CD4-positive, alpha-beta T cell treated with Interleukin-6 for 4 hours (primary cell): ENCODE measurements around the gene TMEM145.
"Not testable (repeated sequence)": the region's sequence is repeated elsewhere in the genome, so short reads cannot be mapped to it uniquely, and the experiment has no call there.

ENCODE experiments used
- DNase-seq: peaks from one replicate; pipeline ENCODE4 v3.0.0-alpha.2; 2020; ENCODE audit warnings: mixed read lengths

Gene TMEM145

GRCh38 chr19:42339126-42339860 lies 26.2 kb downstream of the TMEM145 start:
- DNase-seq = not testable (repeated sequence)

- not testable (repeated sequence) for DNase-seq
Measured at GRCh38 chr19:42339922-42340321, 26.8 kb downstream of the TMEM145 start.

DNA sequence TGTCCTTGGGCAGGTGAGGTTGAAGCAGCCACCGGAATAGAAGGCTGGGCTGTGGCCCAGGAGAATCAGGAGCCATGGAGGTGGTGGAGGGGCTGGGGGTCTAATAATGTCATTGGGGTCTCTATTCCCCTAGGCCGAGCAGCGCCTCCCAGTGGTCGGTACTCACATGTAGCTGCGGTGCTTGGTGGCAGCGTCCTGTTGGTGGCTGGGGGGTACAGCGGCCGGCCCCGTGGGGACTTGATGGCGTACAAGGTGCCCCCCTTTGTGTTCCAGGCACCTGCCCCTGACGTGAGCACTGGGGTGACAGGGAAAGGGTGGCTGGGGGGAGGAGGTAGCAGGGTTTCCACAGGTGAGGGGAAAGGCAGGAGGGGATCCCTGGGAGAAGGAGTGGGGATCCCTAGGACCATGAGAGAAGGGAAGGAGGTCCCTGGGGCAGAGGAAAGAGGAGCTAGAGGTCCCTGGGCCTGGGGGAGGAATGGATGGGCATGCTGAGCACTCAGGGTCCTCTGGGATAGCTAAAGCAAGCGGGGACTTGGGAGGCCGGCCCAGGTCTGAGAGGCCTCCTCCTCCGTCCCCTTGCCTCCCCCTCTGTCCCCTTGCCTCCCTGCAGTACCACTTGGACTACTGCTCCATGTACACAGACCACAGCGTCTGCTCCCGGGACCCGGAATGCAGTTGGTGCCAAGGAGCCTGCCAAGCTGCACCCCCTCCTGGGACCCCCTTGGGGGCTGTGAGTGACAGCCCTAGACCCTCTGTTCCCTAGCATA lies 30.4 kb downstream of the TMEM145 start:
- DNase-seq = no peak

DNA sequence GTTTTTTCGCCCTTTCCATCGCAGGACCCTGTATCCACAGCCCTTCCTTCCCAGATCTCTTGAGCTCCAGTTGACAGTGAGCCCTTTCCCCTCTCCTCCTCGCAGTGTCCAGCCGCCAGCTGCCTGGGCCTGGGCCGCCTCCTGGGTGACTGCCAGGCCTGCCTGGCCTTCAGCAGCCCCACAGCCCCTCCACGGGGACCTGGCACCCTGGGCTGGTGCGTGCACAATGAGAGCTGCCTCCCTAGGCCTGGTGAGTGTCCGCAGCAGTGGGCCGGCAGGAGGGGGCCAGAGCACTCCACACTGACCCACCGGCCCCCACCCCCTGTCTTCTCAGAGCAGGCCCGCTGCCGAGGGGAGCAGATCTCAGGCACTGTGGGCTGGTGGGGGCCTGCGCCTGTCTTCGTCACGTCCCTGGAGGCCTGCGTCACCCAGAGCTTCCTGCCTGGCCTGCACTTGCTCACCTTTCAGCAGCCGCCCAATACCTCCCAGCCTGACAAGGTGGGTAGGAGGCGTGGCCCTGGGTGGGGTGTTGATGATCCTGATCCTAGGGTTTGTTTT lies 31.3 kb downstream of the TMEM145 start:
- no peak for DNase-seq

DNA sequence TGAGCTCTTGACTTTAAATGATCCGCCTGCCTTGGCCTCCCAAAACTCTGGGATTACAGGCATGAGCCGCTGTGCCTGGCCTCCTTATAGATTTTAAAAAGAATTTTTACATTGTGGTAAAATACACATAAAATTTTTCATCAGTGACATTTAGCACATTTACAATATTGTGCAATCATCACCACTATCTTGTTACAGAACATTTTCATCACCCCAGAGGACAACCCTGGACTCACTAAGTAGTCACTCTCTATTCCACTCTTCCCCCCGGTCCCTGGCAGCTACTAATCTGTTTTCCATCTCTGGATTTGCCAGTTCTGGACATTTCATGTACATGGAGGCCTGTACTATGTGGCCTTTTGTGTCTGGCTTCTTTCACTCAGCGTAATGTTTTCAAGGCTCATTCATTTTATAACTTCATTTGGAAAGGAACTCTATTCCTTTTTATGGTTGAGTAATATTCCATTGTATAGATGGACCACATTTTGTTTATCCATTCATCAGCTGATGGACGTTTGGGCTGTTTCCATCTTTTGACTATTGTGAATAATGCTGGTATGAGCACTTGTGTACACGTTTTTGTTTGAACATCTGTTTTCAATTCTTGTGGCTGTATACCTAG lies 32.2 kb downstream of the TMEM145 start:
- DNase-seq = no peak

DNA sequence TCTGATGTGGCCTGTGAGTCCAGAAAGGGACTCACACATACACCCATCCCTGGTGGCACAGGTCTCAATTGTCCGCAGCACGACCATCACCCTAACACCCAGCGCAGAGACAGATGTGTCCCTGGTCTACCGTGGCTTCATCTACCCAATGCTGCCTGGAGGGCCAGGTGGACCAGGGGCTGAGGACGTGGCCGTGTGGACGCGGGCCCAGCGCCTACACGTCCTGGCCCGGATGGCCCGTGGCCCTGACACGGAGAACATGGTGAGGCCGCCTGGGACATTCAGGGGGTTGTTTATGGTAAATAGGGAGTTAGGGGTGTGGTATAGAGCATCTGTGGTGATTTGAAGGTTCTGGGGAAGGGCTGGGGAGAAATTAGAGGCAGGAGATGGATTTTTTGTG lies 35.1 kb downstream of the TMEM145 start:
- no peak for DNase-seq

DNA sequence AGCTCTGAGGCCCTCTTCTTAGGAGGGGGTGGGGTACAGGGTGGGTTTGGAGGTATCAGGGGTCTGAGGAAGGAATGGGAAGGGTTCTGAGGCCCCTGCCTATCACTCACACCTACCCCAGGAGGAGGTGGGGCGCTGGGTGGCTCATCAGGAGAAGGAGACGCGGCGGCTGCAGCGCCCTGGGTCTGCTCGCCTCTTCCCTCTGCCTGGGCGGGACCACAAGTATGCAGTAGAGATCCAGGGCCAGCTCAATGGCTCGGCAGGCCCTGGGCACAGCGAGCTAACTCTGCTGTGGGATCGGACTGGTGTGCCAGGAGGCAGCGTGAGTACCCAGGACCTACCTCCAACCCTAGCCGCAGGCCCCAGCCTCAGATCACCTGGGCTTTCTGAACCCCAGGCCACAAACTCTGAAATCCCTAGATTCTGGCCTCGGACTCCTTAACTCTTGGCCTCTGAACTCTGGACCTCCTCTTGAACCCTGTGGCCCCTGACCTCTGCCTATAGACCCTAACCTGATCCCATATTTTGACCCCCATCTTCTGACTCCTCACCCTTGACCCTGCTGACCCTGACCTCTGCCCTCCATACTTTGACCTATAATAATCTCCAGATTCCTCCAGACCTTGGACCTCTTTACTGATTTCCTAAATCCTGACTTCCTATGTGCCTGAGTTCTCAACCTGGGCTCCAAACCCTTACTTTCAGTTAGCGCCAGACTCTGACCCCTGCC lies 36.4 kb downstream of the TMEM145 start:
- no peak for DNase-seq

GRCh38 chr19:42350417-42350816 lies 37.3 kb downstream of the TMEM145 start:
- no peak for DNase-seq

DNA sequence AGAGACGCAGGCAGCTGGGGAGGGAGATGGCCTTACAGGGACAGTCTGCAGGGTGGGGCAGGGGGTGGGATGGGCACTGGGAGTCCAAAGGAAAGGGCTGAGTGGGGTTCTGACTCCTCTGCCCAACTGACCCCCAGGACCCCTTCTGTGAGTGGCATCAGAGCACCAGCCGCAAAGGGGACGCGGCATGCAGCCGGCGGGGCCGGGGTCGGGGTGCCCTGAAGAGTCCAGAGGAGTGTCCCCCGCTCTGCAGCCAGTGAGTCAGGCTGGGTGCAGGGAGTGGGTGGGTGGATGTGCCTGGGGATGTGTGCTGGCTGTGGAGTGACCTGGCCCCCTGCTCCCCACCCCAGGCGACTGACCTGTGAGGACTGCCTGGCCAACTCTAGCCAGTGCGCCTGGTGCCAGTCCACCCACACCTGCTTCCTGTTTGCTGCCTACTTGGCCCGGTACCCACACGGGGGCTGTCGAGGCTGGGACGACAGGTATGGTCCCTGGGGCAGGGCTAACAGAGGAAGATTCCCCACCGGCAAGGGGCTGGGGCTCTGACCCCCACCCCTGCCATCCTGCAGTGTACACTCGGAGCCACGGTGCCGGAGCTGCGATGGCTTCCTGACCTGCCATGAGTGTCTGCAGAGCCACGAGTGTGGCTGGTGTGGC lies 38.1 kb downstream of the TMEM145 start:
- DNase-seq = no peak

- no peak for DNase-seq
Measured at GRCh38 chr19:42352301-42353259, 39.5 kb downstream of the TMEM145 start.

- DNase-seq = no peak
Measured at GRCh38 chr19:42353341-42354015, 40.4 kb downstream of the TMEM145 start.

DNA sequence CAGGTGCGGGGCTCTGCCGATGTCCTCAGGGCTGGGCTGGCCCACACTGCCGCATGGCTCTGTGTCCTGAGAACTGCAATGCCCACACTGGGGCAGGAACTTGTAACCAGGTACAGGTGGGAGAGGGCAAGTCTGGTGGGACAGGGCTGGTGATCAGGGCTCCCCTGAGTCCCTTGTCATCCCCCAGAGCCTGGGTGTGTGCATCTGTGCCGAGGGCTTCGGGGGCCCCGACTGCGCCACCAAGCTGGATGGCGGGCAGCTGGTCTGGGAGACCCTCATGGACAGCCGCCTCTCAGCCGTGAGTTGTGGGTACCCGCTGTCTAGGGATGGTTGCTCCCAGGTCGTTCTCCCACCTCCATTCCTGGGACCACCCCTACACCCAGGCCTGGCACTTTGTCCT lies 42.8 kb downstream of the TMEM145 start:
- DNase-seq = no peak

DNA sequence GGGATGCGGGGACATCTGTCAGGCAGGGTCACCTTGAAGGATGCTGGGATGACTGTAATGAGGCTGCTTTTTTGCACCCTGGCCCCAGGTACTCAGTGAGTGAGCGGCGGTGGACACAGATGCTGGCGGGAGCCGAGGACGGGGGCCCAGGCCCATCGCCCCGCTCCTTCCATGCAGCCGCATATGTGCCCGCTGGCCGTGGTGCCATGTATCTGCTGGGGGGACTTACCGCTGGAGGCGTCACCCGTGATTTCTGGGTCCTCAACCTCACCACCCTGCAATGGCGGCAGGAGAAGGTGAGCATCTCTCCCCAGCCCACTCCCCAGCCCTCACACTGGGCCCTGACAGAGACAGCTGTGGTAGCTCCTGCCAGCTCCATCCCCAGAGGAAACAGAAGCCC lies 43.6 kb downstream of the TMEM145 start:
- DNase-seq = no peak

GRCh38 chr19:42357290-42357689 lies 44.2 kb downstream of the TMEM145 start:
- DNase-seq = no peak

DNA sequence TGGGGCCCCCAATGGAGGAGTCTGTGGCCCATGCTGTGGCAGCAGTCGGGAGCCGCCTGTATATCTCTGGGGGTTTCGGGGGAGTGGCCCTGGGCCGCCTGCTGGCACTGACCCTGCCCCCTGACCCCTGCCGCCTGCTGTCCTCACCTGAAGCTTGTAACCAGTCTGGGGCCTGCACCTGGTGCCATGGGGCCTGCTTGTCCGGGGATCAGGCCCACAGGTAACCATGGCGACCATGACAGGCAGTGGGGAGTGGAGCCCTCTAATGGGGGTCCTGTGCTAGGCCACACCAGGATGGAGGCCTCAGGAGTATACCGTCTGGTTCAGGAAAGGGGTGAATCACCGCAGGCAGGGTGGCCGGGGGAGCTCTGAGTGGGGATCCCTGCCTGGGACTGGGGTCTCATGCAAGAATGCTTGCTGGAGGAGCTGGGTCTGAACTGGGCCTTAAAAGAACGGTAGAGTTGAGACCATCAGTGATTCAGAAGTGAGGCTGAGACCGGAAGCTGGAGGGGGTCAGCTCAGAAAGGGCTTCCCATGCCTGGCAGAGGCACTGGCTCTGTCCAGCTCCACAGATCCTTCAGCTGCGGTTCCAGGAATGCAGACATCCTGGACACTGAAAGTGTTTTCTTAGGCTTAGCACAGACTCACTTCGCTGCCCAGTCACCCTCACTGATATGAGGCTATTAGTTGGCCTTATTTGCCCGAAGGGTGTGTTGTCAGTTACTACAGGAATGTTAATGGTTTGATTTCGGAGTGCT lies 47.9 kb downstream of the TMEM145 start:
- no peak for DNase-seq

- no peak for DNase-seq
Measured at GRCh38 chr19:42361545-42361910, 48.4 kb downstream of the TMEM145 start.

DNA sequence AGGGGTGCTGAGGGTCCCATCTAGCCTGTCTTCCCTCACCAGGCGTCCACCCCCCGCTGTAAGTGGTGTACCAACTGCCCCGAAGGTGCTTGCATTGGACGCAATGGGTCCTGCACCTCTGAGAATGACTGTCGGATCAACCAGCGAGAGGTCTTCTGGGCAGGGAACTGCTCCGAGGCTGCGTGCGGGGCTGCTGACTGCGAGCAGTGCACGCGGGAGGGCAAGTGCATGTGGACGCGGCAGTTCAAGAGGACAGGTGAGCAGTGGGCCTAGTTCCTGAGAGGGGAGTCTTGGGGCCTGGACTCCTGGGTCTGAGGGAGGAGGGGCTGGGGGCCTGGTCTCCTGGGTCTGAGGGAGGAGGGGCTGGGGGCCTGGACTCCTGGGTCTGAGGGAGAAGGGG lies 49.2 kb downstream of the TMEM145 start:
- DNase-seq = no peak

- DNase-seq = no peak
Measured at GRCh38 chr19:42362891-42363440, 49.9 kb downstream of the TMEM145 start.

DNA sequence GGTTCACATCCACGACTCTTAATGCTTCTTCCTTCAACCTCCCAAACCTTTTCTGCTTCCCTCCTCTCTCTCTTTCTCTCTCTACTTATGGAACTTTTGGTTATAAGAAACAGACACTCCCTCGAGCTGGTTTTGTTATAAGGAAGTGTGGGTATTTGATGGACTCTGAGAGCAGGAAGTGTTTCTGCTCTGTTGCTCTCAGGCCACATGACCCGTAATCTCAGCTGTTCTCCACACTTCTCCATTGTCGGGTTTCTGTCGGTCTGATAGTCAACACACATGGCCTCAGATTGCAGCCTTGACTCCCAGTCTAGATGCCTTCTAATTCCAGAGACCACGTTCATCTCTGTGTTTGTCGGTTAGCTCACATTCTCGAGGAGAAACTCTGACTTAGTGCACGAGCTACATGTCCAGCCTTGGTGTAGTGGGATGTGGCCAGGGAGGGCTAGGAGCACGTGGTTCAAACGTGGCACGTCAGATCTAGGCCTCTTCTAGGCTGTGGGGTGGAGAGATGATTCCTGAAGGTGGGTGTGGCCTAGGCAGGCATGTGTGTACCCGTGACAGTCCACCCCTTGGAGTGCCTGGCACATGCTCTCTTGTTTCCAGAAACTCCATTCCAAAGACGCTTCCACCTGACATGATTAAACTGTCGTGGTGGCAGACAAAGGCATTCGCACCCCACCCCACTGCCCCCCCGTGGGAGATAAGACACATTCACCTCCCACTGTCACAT lies 50.7 kb downstream of the TMEM145 start:
- DNase-seq = no peak
